Upper lobe of left lung (tissue), 4 donors: Measurements from ENCODE around the gene CCDC102B.

Experiments
- CTCF ChIP-seq, 6 experiments: fragments of 450-650 bp in 4 of 6; fragments of 200-600 bp in 2 of 6; sonication (generic) in 2 of 6; IDR thresholded peaks; one replicate each; pipeline ENCODE4 v1.5.1; 2016 to 2019; ENCODE audit warnings: antibody characterized with exemption in 6 of 6
- EP300 ChIP-seq, 4 donors: sonication (generic); formaldehyde crosslinking; IDR thresholded peaks; one replicate each; pipeline ENCODE4 v1.5.1; 2017; ENCODE audit warnings: antibody characterized with exemption in 4 of 4, control low read depth in 2 of 4
- POLR2A ChIP-seq, 4 donors: fragments of 450-650 bp; IDR thresholded peaks; one replicate each; pipeline ENCODE4 v1.5.1; 2016 to 2017; ENCODE audit warnings: antibody characterized with exemption in 4 of 4, mild to moderate bottlenecking in 2 of 4
- POLR2AphosphoS5 ChIP-seq, 2 donors: sonication (generic); formaldehyde crosslinking; IDR thresholded peaks; one replicate each; pipeline ENCODE4 v1.5.1; 2017; ENCODE audit warnings: antibody characterized with exemption in 2 of 2

GRCh38 chr18:69067048-69067447 lies 269.2 kb downstream of the CCDC102B start:
- no peak for TF ChIP-seq CTCF (IDR thresholded peaks at IDR 0.05)
- no peak for TF ChIP-seq POLR2A (IDR thresholded peaks at IDR 0.05)
- TF ChIP-seq EP300 (IDR thresholded peaks at IDR 0.05), result no peak
- no peak for TF ChIP-seq POLR2AphosphoS5 (IDR thresholded peaks at IDR 0.05)
